NCI-H524 (cell line): ENCODE results near the gene MYRIP.
A peak's percentile ranks its signal among the peaks of the same experiment; 100 is the strongest.
"Not testable (repeated sequence)": the region's sequence is repeated elsewhere in the genome, so short reads cannot be mapped to it uniquely, and the experiment has no call there.

Source experiments
- DNase-seq, 2 experiments: peaks; one replicate each; lab custom pipeline; 2025; lab: John Stamatoyannopoulos, UW

The MYRIP gene

GRCh38 chr3:39970982-39971381 is 161.6 kb downstream of the MYRIP start:
- no peak for DNase-seq

- peak in 1 of 2 experiments; percentile 49 for DNase-seq
These were observed 162.2 kb downstream of the MYRIP start for GRCh38 chr3:39971559-39972031.

- peak in 1 of 2 experiments; percentile 41 for DNase-seq
These were observed 163.1 kb downstream of the MYRIP start for GRCh38 chr3:39972508-39972907.

- DNase-seq, result no peak
These were observed 167.8 kb downstream of the MYRIP start for GRCh38 chr3:39977058-39977794.

GRCh38 chr3:39978308-39978707 is 168.9 kb downstream of the MYRIP start:
- DNase-seq, result no peak

- no peak for DNase-seq
These were observed 170.6 kb downstream of the MYRIP start for GRCh38 chr3:39980058-39980457.

- no peak for DNase-seq
These were observed 171.4 kb downstream of the MYRIP start for GRCh38 chr3:39980781-39981180.

- DNase-seq, result peak in 1 of 2 experiments; percentile 67
These were observed 172.3 kb downstream of the MYRIP start for GRCh38 chr3:39981547-39982184.

- no peak for DNase-seq
These were observed 173.4 kb downstream of the MYRIP start for GRCh38 chr3:39982665-39983357.

GRCh38 chr3:39989746-39990145 is 180.3 kb downstream of the MYRIP start:
- no peak for DNase-seq

GRCh38 chr3:39990532-39990931 is 181.1 kb downstream of the MYRIP start:
- peak; percentile 44 to 66 for DNase-seq

GRCh38 chr3:40008796-40009195 is 199.4 kb downstream of the MYRIP start:
- no peak for DNase-seq

- no peak for DNase-seq
These were observed 200.6 kb downstream of the MYRIP start for GRCh38 chr3:40009991-40010390.

- DNase-seq, result no peak
These were observed 203.0 kb downstream of the MYRIP start for GRCh38 chr3:40012381-40012780.

- DNase-seq, result no peak
These were observed 207.0 kb downstream of the MYRIP start for GRCh38 chr3:40016391-40016790.

GRCh38 chr3:40018369-40018768 is 209.0 kb downstream of the MYRIP start:
- no peak for DNase-seq

GRCh38 chr3:40019376-40019775 is 210.0 kb downstream of the MYRIP start:
- no peak for DNase-seq

- DNase-seq, result no peak
These were observed 211.3 kb downstream of the MYRIP start for GRCh38 chr3:40020689-40021088.

GRCh38 chr3:40021338-40021737 is 211.9 kb downstream of the MYRIP start:
- DNase-seq, result no peak

GRCh38 chr3:40022297-40022827 is 213.0 kb downstream of the MYRIP start:
- DNase-seq, result no peak

- DNase-seq, result peak; percentile 83 to 96
These were observed 215.1 kb downstream of the MYRIP start for GRCh38 chr3:40024526-40024925.

- DNase-seq, result not testable (repeated sequence)
These were observed 216.5 kb downstream of the MYRIP start for GRCh38 chr3:40025892-40026291.

- DNase-seq, result no peak
These were observed 225.8 kb downstream of the MYRIP start for GRCh38 chr3:40035177-40035576.
